ENCODE results near the gene GJA3.

GRCh38 chr13:20101467-20102316, 59.2 kb downstream of the GJA3 start:
- no peak for TF ChIP-seq CTCF (IDR thresholded peaks at IDR 0.05)
- no peak for TF ChIP-seq POLR2A (IDR thresholded peaks at IDR 0.05)
- no peak for TF ChIP-seq EP300 (IDR thresholded peaks at IDR 0.05)

Data from ovary (tissue), 3 donors.